Right hindlimb (tissue), 1 donor: Measurements from ENCODE around the gene SLC16A12.

ENCODE experiments used
- DNase-seq: peaks from one replicate; pipeline ENCODE4 v3.0.0-alpha.2; 2018

Gene SLC16A12

GRCh38 chr10:89388806-89389205 is 146.6 kb downstream of the SLC16A12 start:
- no peak for DNase-seq

DNA sequence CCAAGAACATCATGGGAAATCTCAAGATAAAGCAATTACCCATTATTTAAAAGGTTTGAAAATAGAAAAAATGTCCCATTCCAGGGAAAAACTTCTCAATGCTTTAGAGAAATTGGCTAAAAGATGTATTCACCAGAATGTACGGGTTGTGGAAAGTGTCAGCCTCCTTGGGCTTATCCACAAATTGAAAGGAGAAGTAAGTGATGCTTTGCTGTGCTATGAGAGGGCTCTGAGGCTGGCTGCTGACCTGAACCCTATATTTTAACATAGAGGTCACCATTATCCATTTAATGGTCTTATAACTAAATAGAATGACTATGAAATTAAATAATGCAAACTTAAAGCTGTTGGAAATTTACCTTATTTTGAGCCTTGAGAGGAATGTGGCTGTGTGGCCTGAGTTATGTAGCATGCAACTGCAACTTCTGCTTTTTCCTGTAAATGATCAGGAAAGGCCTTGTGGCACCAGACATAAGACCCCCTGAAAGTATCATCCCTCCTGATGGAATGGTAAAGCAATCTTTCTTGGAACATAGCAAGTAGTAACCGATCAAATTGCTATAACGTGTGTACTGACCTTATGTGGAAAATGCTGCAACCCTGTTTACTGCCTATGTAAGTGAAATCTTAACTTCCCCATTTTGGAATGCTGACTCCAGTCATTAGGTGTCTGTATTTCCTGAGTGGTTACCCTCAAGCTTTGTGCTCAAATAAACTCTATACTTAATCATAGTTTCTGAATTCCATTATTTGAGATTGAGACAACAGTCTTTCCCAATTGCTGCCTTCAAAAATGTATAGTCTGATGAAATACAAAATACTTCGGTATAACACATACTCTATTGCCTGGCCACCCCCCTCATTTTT is 150.7 kb downstream of the SLC16A12 start:
- no peak for DNase-seq

- no peak for DNase-seq
Observed at GRCh38 chr10:89382757-89383156, 152.6 kb downstream of the SLC16A12 start.
